Fibroblast of the conjunctiva (primary cell): ENCODE results near the gene CASK.
"Not testable (repeated sequence)": the region's sequence is repeated elsewhere in the genome, so short reads cannot be mapped to it uniquely, and the experiment has no call there.

Experiments used
- DNase-seq: peaks from one replicate; pipeline ENCODE4 v3.0.0-alpha.2; 2010; ENCODE audit warnings: low read depth

The CASK gene

GRCh38 chrX:41688835-41689234, 234.5 kb downstream of the CASK start, which contains the start of gene GPR34:
TSS of gene GPR34 (plus strand) at chrX:41688973. CDS start at chrX:41695634, 6,661 bp downstream.
- DNase-seq = no peak

DNA sequence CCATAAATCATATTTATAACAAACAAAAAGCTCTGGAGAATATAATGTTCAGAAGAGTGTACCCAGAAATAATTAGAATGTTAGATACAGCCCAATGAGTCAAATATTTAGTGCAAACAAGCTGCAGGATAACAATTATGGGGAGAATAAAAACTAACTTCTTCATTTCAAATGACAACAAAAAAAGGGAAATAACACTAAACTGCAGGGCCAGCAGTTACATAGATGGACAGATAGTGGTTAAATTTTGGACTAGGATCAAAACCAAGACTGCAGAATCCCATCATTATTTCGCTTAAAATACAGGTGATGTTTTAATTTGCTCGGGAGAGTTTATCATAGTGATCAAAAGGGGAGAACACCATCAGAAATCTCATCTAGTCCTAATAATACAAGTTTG, 235.2 kb downstream of the CASK start:
- no peak for DNase-seq

- no peak for DNase-seq
Measured at GRCh38 chrX:41686788-41687187, 236.6 kb downstream of the CASK start.

- DNase-seq = no peak
Measured at GRCh38 chrX:41684940-41685339, 238.4 kb downstream of the CASK start.

DNA sequence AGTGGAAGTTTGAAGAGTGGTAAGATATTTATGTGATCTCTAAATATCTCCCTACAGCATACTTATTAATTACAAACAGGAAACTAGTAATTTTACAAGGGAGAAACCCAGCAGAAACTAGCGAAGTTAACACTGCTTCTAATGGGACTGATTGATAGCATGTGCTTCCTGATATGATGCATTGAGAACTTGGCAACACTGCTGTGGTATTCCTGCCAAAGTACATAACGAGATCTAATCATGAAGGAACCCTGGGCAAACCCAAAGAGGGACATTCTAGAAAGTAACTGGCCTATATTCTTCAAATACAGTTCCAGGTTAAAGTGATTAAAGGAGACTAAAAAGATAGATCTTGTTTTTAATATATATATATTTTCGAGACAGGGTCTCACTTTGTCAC, 239.2 kb downstream of the CASK start:
- DNase-seq = no peak

DNA sequence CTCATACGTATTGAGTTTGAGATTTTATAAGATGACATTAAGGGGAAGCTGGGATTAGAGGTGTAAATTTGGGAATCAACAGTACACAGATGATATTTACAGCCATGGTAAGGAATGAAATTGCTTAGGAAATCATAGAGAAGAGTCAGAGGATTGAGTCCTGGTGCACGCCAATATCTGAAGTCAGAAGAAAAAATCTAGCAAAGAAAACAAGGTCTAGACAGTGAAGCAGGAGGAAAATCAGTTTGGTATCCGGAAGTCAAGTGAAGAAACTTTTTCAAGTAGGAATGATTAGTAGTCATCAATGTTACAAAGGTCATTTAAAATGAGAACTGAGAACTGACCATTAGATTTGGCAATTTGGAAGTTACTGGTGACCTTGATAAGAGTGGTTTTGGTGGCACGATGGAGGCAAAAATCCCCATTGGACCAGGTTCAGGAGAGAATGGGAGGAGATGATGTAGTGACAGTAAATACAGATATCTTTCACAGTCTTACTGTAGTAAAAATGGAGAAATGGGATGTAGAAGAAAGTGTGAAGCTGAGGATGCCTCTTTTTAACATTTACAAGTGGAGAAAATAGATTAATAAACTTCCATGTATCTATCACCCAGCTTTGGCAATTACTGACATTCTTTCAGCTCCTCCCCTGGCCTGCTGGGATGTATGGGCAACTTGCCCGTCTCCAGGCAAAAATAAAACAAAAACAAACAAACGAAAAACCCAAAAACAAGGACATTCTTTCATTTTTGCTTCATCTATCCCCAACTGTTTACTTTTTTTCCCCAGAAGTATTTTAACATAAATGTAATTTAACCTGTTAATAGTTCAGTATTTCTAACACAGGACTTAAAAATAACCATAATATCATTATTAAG, 245.9 kb downstream of the CASK start:
- no peak for DNase-seq

DNA sequence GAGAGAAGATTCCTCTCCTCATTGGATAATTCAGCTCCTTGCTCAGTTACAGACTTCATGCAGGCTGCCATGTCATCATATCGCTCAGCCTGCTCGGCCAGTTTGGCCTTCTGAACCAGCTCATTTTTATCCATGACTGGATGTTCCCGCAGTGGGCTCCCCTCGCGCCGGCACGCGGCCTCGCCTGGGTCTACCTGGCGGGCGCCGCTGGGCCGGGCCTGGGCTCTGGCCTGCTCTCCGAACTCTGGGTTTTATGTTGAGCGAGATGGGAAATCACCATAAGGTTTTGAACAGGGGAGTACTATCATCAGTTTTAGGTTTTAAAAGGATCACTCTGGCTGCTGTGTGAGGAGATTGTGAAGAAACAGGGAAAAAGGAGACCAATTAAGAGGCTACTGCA, 247.0 kb downstream of the CASK start:
- not testable (repeated sequence) for DNase-seq

GRCh38 chrX:41672643-41673042, 250.7 kb downstream of the CASK start:
- DNase-seq = no peak

GRCh38 chrX:41671082-41671481, 252.3 kb downstream of the CASK start:
- no peak for DNase-seq

GRCh38 chrX:41670112-41670511, 253.2 kb downstream of the CASK start:
- no peak for DNase-seq

- no peak for DNase-seq
Measured at GRCh38 chrX:41667631-41668030, 255.7 kb downstream of the CASK start.

DNA sequence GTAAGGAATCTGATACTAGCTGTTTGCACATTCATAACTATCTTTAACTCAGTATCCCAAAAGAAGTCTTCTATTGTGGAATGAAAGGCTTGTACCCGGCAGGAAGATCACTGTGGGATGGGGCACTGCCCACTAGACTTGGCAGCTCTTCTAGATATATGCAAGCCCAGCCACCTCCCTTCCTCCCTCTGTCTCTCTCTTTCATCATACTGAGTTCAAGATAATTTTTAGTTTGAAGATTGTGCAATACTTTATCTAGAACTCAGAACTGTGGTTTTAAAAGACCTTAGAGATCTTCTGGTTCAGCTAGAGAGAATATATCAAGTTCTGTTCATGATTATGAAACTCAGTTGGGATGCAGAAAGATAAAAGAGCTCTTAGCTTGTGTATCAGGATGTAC, 257.1 kb downstream of the CASK start:
- DNase-seq = peak; percentile 40

- no peak for DNase-seq
Measured at GRCh38 chrX:41665686-41666085, 257.7 kb downstream of the CASK start.

DNA sequence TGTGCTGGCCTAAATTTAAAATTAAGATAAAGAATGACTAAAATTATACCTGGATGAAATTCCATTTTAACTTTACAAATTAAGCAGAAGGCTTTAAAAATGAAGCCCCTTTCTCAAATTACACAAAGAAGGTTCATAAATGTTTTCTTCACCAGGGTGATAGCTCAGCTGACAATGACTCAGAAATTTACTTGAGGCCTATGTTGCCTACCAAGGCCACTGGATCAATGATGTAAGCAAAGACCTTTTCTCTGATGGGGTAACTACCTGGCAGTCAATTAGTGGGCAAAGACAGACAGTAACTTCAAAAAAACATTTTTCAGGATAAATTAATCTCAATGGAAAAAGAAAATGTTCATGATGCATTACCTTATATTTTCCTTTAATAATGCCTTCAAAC, 258.4 kb downstream of the CASK start:
- no peak for DNase-seq

DNA sequence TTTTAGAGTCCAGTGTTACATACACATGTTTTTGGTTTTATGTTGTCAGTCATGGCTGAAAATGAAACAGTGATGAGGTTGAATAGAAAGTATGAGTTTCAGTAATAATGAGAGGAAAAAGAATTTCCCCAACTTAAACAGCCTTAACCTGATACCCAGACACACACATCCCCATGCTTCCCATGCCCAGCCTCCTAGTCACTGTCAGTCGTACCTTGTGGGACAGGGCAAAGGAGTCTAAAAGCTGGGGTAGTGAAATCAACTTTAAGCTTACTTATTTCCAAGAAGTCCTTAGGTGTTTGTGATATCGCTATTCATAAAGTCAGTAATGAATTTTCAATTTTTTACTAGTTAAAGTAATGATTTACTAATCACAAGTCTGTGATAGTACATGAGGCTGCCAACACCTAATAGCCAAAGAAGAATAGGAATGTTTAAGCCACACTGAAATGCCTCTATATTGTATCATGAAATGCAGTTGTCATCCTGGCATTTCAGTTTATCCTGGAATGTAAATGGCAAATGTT, 258.9 kb downstream of the CASK start:
- no peak for DNase-seq

DNA sequence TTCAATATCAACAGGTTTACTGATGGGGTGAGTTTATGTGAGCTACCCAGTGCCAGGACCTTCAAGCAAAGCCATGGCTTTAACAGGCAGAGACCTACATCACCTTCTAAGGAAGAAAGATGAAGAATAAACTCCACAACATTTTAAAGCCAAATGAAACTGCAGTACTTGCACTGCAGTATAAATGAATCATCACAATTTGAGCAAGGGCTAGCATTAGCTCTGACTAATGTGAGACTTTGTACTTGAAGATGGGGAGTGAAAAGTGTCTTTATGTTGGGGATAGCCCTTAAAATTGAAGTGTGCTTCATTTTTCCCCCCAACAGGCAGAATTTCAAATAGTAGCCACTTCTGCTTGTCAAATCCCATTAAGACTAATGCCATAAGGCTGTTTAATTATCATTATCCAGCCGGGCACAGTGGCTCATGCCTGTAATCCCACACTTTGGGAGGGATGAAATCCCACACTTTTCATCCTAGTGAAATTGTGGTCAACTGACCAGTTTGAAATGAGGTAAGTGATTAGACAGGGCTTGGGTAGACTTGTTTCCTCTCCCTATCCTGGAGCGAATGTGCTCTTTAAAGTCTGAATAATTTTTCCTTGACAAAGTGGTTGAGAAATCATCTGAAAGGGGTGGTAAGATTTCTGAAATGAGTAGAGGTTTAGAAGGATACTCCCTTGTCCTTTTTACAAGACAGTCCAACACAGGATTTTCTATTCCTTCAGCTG, 261.8 kb downstream of the CASK start:
- DNase-seq = no peak

DNA sequence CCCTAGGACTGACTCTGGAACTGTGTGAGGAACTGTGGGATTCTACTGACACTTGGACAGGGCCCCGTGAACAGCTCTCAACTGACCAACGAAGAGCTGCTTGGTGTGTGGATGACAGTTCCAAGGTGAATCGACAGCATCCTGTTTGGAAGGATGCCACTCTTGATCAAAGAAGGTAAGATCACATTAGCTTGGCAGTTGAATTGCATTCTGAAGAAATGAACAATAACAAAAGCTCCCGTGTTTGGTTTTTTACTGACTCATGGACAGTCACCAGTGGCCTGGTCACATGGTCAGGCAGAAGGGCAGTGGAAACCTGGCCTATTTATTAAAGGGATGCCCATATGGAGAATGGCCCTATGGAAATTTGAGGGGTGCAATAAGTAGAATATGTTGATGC, 267.7 kb downstream of the CASK start:
- no peak for DNase-seq

- no peak for DNase-seq
Measured at GRCh38 chrX:41655101-41655500, 268.3 kb downstream of the CASK start.

DNA sequence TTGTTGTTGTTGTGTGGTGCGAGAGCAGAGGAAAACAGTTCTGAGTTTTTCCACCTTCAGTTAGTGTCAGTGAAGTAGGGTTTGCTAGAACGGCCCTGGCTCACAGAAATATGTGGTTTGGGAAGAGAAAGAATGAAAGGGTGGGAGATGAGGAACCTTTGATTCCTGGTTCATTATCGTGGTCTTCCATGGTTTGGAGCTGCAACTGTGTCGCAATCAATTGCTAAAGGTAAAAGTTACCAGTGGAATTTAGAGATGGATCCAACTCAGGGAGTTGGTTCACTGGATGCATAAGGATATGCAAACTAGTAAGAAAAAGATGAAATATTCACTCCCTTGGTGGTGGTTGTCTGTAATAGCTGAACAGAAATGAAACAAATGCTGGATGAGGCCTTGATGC, 270.2 kb downstream of the CASK start:
- no peak for DNase-seq

- not testable (repeated sequence) for DNase-seq
Measured at GRCh38 chrX:41646201-41646600, 277.2 kb downstream of the CASK start.

DNA sequence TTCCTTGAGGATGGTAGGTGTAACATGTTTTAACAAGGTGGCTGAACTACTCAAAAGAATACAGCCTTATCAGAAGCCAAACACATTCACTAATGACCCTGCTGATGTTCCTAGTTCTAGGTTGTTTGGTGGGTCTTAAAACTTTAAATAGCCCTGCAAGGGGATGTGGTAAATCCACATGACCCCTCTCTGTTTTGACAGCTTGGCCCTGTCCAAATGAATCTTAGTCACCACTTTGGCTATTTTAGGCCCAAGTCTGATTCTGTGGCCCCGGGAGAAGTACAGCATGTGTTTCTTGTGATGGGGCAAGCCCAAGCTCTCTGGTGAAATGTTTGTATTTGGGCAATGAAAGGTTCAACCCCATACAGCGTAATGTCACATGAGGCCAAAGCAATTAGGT, 289.1 kb downstream of the CASK start:
- DNase-seq = no peak

- DNase-seq = no peak
Measured at GRCh38 chrX:41630091-41630490, 293.3 kb downstream of the CASK start.

DNA sequence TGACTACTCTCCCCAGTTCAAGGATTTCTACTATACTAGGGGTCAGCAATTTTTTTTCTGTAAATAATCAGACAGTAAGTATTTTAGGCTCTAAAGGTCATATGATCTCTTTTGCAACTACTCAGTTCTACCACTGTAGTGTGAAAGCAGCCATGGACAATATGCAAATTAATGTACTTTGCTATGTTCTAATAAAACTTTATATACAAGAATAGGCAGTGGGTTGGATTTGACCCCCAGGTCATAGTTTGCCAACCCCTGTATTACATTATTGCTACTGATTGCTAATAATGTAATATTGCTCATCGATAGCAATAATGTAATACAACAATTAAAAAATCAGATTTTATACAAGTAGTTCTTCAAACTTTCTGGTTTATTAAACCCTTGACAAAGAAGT, 293.8 kb downstream of the CASK start:
- DNase-seq = no peak
